Measurements from ENCODE around the gene KNL1.

DNA sequence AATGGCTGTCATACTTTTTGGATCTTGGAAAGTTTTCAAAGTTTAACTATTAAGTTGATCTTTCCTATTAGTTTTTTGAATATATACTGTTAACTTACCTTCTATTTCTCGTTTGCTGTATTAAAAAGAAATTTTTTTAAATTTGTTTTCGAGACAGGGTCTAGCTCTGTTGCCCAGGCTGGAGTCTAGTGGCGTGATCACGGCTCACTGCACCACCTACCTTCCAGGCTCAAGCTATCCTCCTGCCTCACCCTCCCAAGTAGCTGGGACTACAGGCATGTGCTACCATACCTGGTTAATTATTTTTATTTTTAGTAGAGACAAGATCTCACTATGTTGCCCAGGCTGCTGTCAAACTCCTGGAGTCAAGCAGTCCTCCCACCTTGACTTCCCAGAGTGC lies 4.6 kb downstream of the KNL1 start:
- TF ChIP-seq, protein P1, sequence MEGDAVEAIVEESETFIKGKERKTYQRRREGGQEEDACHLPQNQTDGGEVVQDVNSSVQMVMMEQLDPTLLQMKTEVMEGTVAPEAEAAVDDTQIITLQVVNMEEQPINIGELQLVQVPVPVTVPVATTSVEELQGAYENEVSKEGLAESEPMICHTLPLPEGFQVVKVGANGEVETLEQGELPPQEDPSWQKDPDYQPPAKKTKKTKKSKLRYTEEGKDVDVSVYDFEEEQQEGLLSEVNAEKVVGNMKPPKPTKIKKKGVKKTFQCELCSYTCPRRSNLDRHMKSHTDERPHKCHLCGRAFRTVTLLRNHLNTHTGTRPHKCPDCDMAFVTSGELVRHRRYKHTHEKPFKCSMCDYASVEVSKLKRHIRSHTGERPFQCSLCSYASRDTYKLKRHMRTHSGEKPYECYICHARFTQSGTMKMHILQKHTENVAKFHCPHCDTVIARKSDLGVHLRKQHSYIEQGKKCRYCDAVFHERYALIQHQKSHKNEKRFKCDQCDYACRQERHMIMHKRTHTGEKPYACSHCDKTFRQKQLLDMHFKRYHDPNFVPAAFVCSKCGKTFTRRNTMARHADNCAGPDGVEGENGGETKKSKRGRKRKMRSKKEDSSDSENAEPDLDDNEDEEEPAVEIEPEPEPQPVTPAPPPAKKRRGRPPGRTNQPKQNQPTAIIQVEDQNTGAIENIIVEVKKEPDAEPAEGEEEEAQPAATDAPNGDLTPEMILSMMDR (IDR thresholded peaks at IDR 0.05; ENCODE audit: insufficient read depth, low read length, poor library complexity, severe bottlenecking) = no peak
- no peak for TF ChIP-seq EZH2phosphoT487 (conservative IDR thresholded peaks at IDR 0.05; ENCODE audit: low read length)

Data from SU-DHL-6 (cell line).